K562 (cell line): ENCODE results near the gene KCNMB3. TPM values are rescaled to one million over a fixed set of nuclear protein-coding genes. Genes with fewer than 3 reads are reported as not detected.
A peak's percentile ranks its signal among the peaks of the same experiment; 100 is the strongest.

Source experiments
- ATF1 ChIP-seq, 2 experiments: fragments of 450-650 bp in 1 of 2; IDR thresholded peaks; 2 replicates each; pipeline ENCODE4 v1.6.1; 2016; ENCODE audit warnings: missing compliant biosample characterization in 1 of 2, missing genetic modification characterization in 1 of 2
- ATF7 ChIP-seq: fragments of 450-650 bp; IDR thresholded peaks from 2 replicates; pipeline ENCODE4 v1.7.1; 2014; ENCODE audit warnings: mild to moderate bottlenecking, moderate library complexity
- C11orf30 ChIP-seq: fragments of 450-650 bp; IDR thresholded peaks from 2 replicates; pipeline ENCODE4 v1.6.1; 2016; ENCODE audit warnings: low read depth, mild to moderate bottlenecking
- CBFA2T3 ChIP-seq: fragments of 450-650 bp; IDR thresholded peaks from 2 replicates; pipeline ENCODE4 v1.6.1; 2017
- HDAC3 ChIP-seq: fragments of 450-650 bp; IDR thresholded peaks from 2 replicates; pipeline ENCODE4 v1.6.1; 2018; ENCODE audit warnings: borderline replicate concordance, mild to moderate bottlenecking, moderate library complexity; ENCODE audit not compliant: partially characterized antibody
- HLTF ChIP-seq: fragments of 450-650 bp; IDR thresholded peaks from 2 replicates; pipeline ENCODE4 v1.6.1; 2016
- HMG20A ChIP-seq: fragments of 450-650 bp; formaldehyde crosslinking; conservative IDR thresholded peaks from 2 replicates; pipeline ENCODE4 v1.4.0; 2020; ENCODE audit warnings: mild to moderate bottlenecking, mixed read lengths
- HNRNPL ChIP-seq: fragments of 200-400 bp; formaldehyde crosslinking; IDR thresholded peaks from 2 replicates; pipeline ENCODE4 v1.6.1; 2017; ENCODE audit warnings: low read depth, mild to moderate bottlenecking, low read length
- JUNB ChIP-seq: fragments of 450-650 bp; formaldehyde crosslinking; conservative IDR thresholded peaks from 2 replicates; pipeline ENCODE4 v1.4.0; 2020; ENCODE audit warnings: mild to moderate bottlenecking
- MAFF ChIP-seq: IDR thresholded peaks from 2 replicates; pipeline ENCODE4 v1.6.1; 2012; ENCODE audit warnings: low read length, improper control_type of control experiment
- MECOM ChIP-seq: fragments of 250-450 bp; sonication (Bioruptor Pico); IDR thresholded peaks from 2 replicates; pipeline ENCODE4 v1.8.0; 2022; ENCODE audit warnings: inconsistent platforms
- MLLT1 ChIP-seq, 2 experiments: fragments of 450-650 bp; IDR thresholded peaks; 2 replicates each; pipeline ENCODE4 v1.6.1; 2016
- NCOA6 ChIP-seq: fragments of 450-650 bp; IDR thresholded peaks from 2 replicates; pipeline ENCODE4 v1.6.1; 2017; ENCODE audit warnings: mild to moderate bottlenecking
- NFXL1 ChIP-seq: fragments of 450-650 bp; formaldehyde crosslinking; IDR thresholded peaks from 2 replicates; pipeline ENCODE4 v1.4.0; 2021; ENCODE audit warnings: mild to moderate bottlenecking
- PHTF2 ChIP-seq: fragments of 250-450 bp; sonication (Bioruptor Pico); IDR thresholded peaks from 2 replicates; pipeline ENCODE4 v1.5.0; 2021; ENCODE audit warnings: mild to moderate bottlenecking
- PTTG1 ChIP-seq: fragments of 450-650 bp; IDR thresholded peaks from 2 replicates; pipeline ENCODE4 v1.6.1; 2016; ENCODE audit warnings: low read depth, mild to moderate bottlenecking, missing genetic modification characterization, missing compliant biosample characterization
- SMARCA5 ChIP-seq: fragments of 450-650 bp; IDR thresholded peaks from 2 replicates; pipeline ENCODE4 v1.6.1; 2016
- SP1 ChIP-seq: sonication (generic); formaldehyde crosslinking; IDR thresholded peaks from 2 replicates; pipeline ENCODE4 v1.8.1; 2022; ENCODE audit warnings: mild to moderate bottlenecking, missing genetic modification reagents
- SRSF1 ChIP-seq: fragments of 200-400 bp; formaldehyde crosslinking; IDR thresholded peaks from 2 replicates; pipeline ENCODE4 v1.6.1; 2017; ENCODE audit warnings: mild to moderate bottlenecking, low read depth, low read length, moderate library complexity
- SUPT5H ChIP-seq: fragments of 450-650 bp; IDR thresholded peaks from 2 replicates; pipeline ENCODE4 v1.6.1; 2016
- THRAP3 ChIP-seq: fragments of 450-650 bp; IDR thresholded peaks from 2 replicates; pipeline ENCODE4 v1.6.1; 2016; ENCODE audit warnings: mild to moderate bottlenecking, inconsistent platforms, borderline replicate concordance
- ZNF143 ChIP-seq: sonication (generic); formaldehyde crosslinking; IDR thresholded peaks from 2 replicates; pipeline ENCODE4 v1.9.0; 2022; ENCODE audit warnings: mild to moderate bottlenecking, missing genetic modification reagents
- ZNF263 ChIP-seq: sonication (generic); formaldehyde crosslinking; IDR thresholded peaks from 2 replicates; pipeline ENCODE4 v1.8.0; 2022; ENCODE audit warnings: mild to moderate bottlenecking, missing genetic modification reagents, borderline replicate concordance
- ZNF609 ChIP-seq: sonication (generic); formaldehyde crosslinking; IDR thresholded peaks from 2 replicates; pipeline ENCODE4 v1.8.1; 2023; ENCODE audit warnings: missing genetic modification reagents, mild to moderate bottlenecking, borderline replicate concordance
- polyA plus RNA-seq, 8 experiments: library from polyadenylated mRNA; depleted of rRNA in 4 of 8; stranded (reverse) in 5 of 8; unstranded in 3 of 8; fragments of >200 nt; fragmentation: Nextera tagmentation in 2 of 8; fragmentation: Illumina TruSeq in 1 of 8; extraction: Ambion mirVana in 2 of 8; extraction: Trizol in 1 of 8; gene quantifications; 2 replicates each; pipeline versions ENCODE4 v1.2.1 to v1.2.3, GENCODE V29; 2011 to 2014; ENCODE audit warnings: inconsistent platforms in 1 of 8, missing spikeins in 1 of 8
- total RNA-seq, 7 experiments: library from RNA; depleted of rRNA in 6 of 7; stranded (reverse); fragments of >200 nt in 6 of 7; fragmentation: Illumina TruSeq in 2 of 7; extraction: Trizol in 2 of 7; gene quantifications; 2 replicates each; pipeline versions ENCODE4 v1.2.1 to v1.2.3, GENCODE V29; 2011 to 2021; ENCODE audit warnings: low replicate concordance in 1 of 7

The KCNMB3 gene
- total and polyA plus RNA-seq, 9 of the 15 experiments (the other 6 are each of a cell fraction or from before 2014, with no cell fraction given): 7.0 to 21.1 (median 14.3) TPM

- no peak for TF ChIP-seq NCOA6
- TF ChIP-seq ZNF143 (CRISPR knock-in tag): no peak
- TF ChIP-seq NFXL1: no peak
- no peak for TF ChIP-seq HMG20A
- no peak for TF ChIP-seq ZNF263
- no peak for TF ChIP-seq JUNB (CRISPR knock-in tag)
- TF ChIP-seq HDAC3: no peak
- no peak for TF ChIP-seq HNRNPL
- TF ChIP-seq MLLT1 (IDR thresholded peaks at IDR 0.05): no peak
- TF ChIP-seq CBFA2T3: no peak
- TF ChIP-seq C11orf30: peak; percentile 94
- TF ChIP-seq SP1 (CRISPR knock-in tag): no peak
- TF ChIP-seq SMARCA5: no peak
- TF ChIP-seq MECOM (CRISPR knock-in tag): no peak
- TF ChIP-seq SRSF1: no peak
- TF ChIP-seq THRAP3: no peak
- no peak for TF ChIP-seq ATF1 (CRISPR knock-in tag; IDR thresholded peaks at IDR 0.05)
- TF ChIP-seq ATF1 (tag; IDR thresholded peaks at IDR 0.05): no peak
- TF ChIP-seq ATF7: no peak
- no peak for TF ChIP-seq PHTF2 (CRISPR knock-in tag)
- TF ChIP-seq HLTF: no peak
- TF ChIP-seq SUPT5H: no peak
- no peak for TF ChIP-seq PTTG1 (tag)
- TF ChIP-seq MAFF: peak; percentile 95
- no peak for TF ChIP-seq ZNF609
Observed at GRCh38 chr3:179279837-179280236, 28.9 kb upstream of the KCNMB3 start (continued).
